ENCODE measurements around the gene METTL18. TPM values are rescaled to one million over a fixed set of nuclear protein-coding genes. Genes with fewer than 3 reads are reported as not detected.

Gene METTL18
- total and polyA plus RNA-seq, 2 of the 13 experiments (the other 11 are each of a cell fraction or from before 2014, with no cell fraction given), result 2.7 to 6.7 TPM

- Histone ChIP-seq H3K27ac (ENCODE audit: extremely low read length, insufficient read depth, low read length) (no peak overlapping the region), H3K9me3 (ENCODE audit: low read length) (no peaks in the 10 kb centered on the region), H3K4me1 (ENCODE audit: insufficient read depth, low read length) (peaks cover 16% of the 10 kb centered on the region), H3K79me2 (ENCODE audit: insufficient read depth, low read length) (no peaks in the 10 kb centered on the region), H3K4me3 (replicated peaks in 1 of 3; ENCODE audit: insufficient read depth in 1 of 3, low read depth in 2 of 3, low read length in 3 of 3) (no peak overlapping the region), H3K9ac (ENCODE audit: insufficient read depth, low read depth, low read length) (no peak overlapping the region), H3K4me2 (ENCODE audit: low read depth, low read length) (no peak overlapping the region), H3K36me3 (replicated peaks in 1 of 2; ENCODE audit: control insufficient read depth in 1 of 2, insufficient read depth in 2 of 2, low read length in 2 of 2) (no peaks in the 10 kb centered on the region), H3K27me3 (ENCODE audit: control insufficient read depth in 1 of 2, insufficient read depth in 2 of 2, low read length in 2 of 2) (no peaks in the 10 kb centered on the region), H2AFZ (ENCODE audit: low read length) (no peak overlapping the region), H4K20me1 (ENCODE audit: insufficient read depth, low read length) (no peaks in the 10 kb centered on the region)
- DNase-seq (ENCODE audit: low spot score) (no peak), ATAC-seq (no peak), FAIRE-seq (no peak)
- intact Hi-C loops (cut with micrococcal nuclease; ENCODE audit: unreplicated experiment), result no loop called here
- in situ Hi-C loops (cut with HindIII; ENCODE audit: extremely low pct_ligation_motif_present, low pct_unique_long_range_greater_than_20kb), result no loop called here
- WGBS (ENCODE audit: low lambda C conversion rate), result 45% methylated on average over 1 of the region's 1 CpG
- POLR2A ChIA-PET, result no interaction called here
- CTCF ChIA-PET (ENCODE audit: low intra/inter-chr PET ratio, low total read pairs), result no interaction called here
- TF ChIP-seq KLF13 (CRISPR knock-in tag; IDR thresholded peaks at IDR 0.05) (no peak), ZMYM3 (CRISPR knock-in tag; IDR thresholded peaks at IDR 0.05) (no peak), MAFF (IDR thresholded peaks at IDR 0.05; ENCODE audit: low read depth, low read length) (peak; percentile 81), HOXA5 (CRISPR knock-in tag; IDR thresholded peaks at IDR 0.05) (no peak), KDM5B (CRISPR knock-in tag; IDR thresholded peaks at IDR 0.05; ENCODE audit: borderline replicate concordance) (no peak), MAFK (conservative IDR thresholded peaks at IDR 0.05 in 1 of 2, IDR thresholded peaks at IDR 0.05 in 1 of 2; ENCODE audit: low read length in 2 of 2) (peak; percentile 55 to 83), NFKB2 (CRISPR knock-in tag; IDR thresholded peaks at IDR 0.05; ENCODE audit: borderline replicate concordance) (no peak), PAWR (CRISPR knock-in tag; IDR thresholded peaks at IDR 0.05; ENCODE audit: borderline replicate concordance) (no peak)
- no TSS peak for BruUV-seq (replicated peaks)
These were observed 44.7 kb downstream of the METTL18 start for GRCh38 chr1:169750041-169750440.

- Histone ChIP-seq H3K27ac (ENCODE audit: extremely low read length, insufficient read depth, low read length) (no peak overlapping the region), H3K4me2 (ENCODE audit: low read depth, low read length) (no peak overlapping the region), H3K9ac (ENCODE audit: insufficient read depth, low read depth, low read length) (no peak overlapping the region), H3K27me3 (ENCODE audit: control insufficient read depth in 1 of 2, insufficient read depth in 2 of 2, low read length in 2 of 2) (no peaks in the 10 kb centered on the region), H3K4me3 (replicated peaks in 1 of 3; ENCODE audit: insufficient read depth in 1 of 3, low read depth in 2 of 3, low read length in 3 of 3) (no peak overlapping the region), H3K4me1 (ENCODE audit: insufficient read depth, low read length) (peaks cover 27% of the 10 kb centered on the region), H2AFZ (ENCODE audit: low read length) (no peak overlapping the region), H3K36me3 (replicated peaks in 1 of 2; ENCODE audit: control insufficient read depth in 1 of 2, insufficient read depth in 2 of 2, low read length in 2 of 2) (no peaks in the 10 kb centered on the region), H3K79me2 (ENCODE audit: insufficient read depth, low read length) (no peaks in the 10 kb centered on the region), H3K9me3 (ENCODE audit: low read length) (no peaks in the 10 kb centered on the region), H4K20me1 (ENCODE audit: insufficient read depth, low read length) (no peaks in the 10 kb centered on the region)
- in situ Hi-C loops (cut with HindIII; ENCODE audit: extremely low pct_ligation_motif_present, low pct_unique_long_range_greater_than_20kb) (no loop called here), intact Hi-C loops (cut with micrococcal nuclease; ENCODE audit: unreplicated experiment) (no loop called here)
- DNase-seq (ENCODE audit: low spot score) (no peak), FAIRE-seq (no peak), ATAC-seq (no peak)
- WGBS (ENCODE audit: low lambda C conversion rate), result 96% methylated on average over 2 of the region's 2 CpGs
- ChIA-PET POLR2A (interaction anchor here (1.1 kb wide), 1 partner anchor 160 kb away, joined by 4 read pairs; the partner anchor contains the start of gene F5), CTCF (ENCODE audit: low intra/inter-chr PET ratio, low total read pairs) (no interaction called here)
- no TSS peak for BruUV-seq (replicated peaks)
- TF ChIP-seq KLF16 (CRISPR knock-in tag; IDR thresholded peaks at IDR 0.05), result no peak
- TF ChIP-seq, protein P1, sequence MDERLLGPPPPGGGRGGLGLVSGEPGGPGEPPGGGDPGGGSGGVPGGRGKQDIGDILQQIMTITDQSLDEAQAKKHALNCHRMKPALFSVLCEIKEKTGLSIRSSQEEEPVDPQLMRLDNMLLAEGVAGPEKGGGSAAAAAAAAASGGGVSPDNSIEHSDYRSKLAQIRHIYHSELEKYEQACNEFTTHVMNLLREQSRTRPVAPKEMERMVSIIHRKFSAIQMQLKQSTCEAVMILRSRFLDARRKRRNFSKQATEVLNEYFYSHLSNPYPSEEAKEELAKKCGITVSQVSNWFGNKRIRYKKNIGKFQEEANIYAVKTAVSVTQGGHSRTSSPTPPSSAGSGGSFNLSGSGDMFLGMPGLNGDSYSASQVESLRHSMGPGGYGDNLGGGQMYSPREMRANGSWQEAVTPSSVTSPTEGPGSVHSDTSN (CRISPR knock-in tag; IDR thresholded peaks at IDR 0.05), result no peak
- TF ChIP-seq, protein P2, sequence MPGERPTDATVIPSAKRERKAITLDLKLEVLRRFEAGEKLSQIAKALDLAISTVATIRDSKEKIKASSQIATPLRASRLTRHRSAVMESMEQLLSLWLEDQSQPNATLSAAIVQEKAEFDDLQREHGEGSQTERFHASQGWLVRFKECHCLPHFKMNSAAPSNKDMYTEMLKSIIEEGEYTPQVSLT (CRISPR knock-in tag; IDR thresholded peaks at IDR 0.05; ENCODE audit: borderline replicate concordance, low read depth), result no peak
- TF ChIP-seq TGIF2 (CRISPR knock-in tag; IDR thresholded peaks at IDR 0.05), result no peak
- no peak for TF ChIP-seq NKX3-1 (CRISPR knock-in tag; IDR thresholded peaks at IDR 0.05)
- TF ChIP-seq, protein P3, sequence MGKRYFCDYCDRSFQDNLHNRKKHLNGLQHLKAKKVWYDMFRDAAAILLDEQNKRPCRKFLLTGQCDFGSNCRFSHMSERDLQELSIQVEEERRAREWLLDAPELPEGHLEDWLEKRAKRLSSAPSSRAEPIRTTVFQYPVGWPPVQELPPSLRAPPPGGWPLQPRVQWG (CRISPR knock-in tag; IDR thresholded peaks at IDR 0.05; ENCODE audit: borderline replicate concordance, low read depth), result no peak
- no peak for TF ChIP-seq ZKSCAN1 (IDR thresholded peaks at IDR 0.05; ENCODE audit: low read length)
- TF ChIP-seq MXD1 (CRISPR knock-in tag; IDR thresholded peaks at IDR 0.05), result no peak
- no peak for TF ChIP-seq ZNF274 (CRISPR knock-in tag; IDR thresholded peaks at IDR 0.05)
These were observed 48.2 kb downstream of the METTL18 start for GRCh38 chr1:169746550-169746949.
